HepG2 (cell line): ENCODE results near the gene DPEP3. TPM values are rescaled to one million over a fixed set of nuclear protein-coding genes. Genes with fewer than 3 reads are reported as not detected.
"Not testable (repeated sequence)": the region's sequence is repeated elsewhere in the genome, so short reads cannot be mapped to it uniquely, and the experiment has no call there.

Source experiments
- FOXK1 ChIP-seq: sonication (generic); formaldehyde crosslinking; IDR thresholded peaks from 2 replicates; pipeline ENCODE4 v1.4.0; 2020; ENCODE audit warnings: low read depth, missing genetic modification reagents, borderline replicate concordance
- FOXK2 ChIP-seq: fragments of 450-650 bp; IDR thresholded peaks from 2 replicates; pipeline ENCODE4 v1.6.1; 2016
- GTF2F1 ChIP-seq: fragments of 150-350 bp; IDR thresholded peaks from 2 replicates; pipeline ENCODE4 v1.6.1; 2014; ENCODE audit warnings: low read length
- HMGXB4 ChIP-seq, 2 experiments: sonication (generic) in 1 of 2; formaldehyde crosslinking in 1 of 2; IDR thresholded peaks; 2 replicates each; pipeline versions ENCODE4 v1.4.0 to v1.6.1; 2018 to 2020; ENCODE audit warnings: missing genetic modification reagents in 2 of 2, borderline replicate concordance in 1 of 2, low read depth in 1 of 2, mild to moderate bottlenecking in 1 of 2, missing biosample characterization in 1 of 2
- JUNB ChIP-seq: sonication (generic); formaldehyde crosslinking; IDR thresholded peaks from 2 replicates; pipeline ENCODE4 v1.8.0; 2022; ENCODE audit warnings: missing genetic modification reagents, mild to moderate bottlenecking, borderline replicate concordance
- KAT8 ChIP-seq: IDR thresholded peaks from 2 replicates; pipeline ENCODE4 v1.6.1; 2016; ENCODE audit warnings: missing genetic modification reagents, missing compliant biosample characterization
- KLF6 ChIP-seq: IDR thresholded peaks from 2 replicates; pipeline ENCODE4 v1.8.0; 2016; ENCODE audit warnings: missing biosample characterization, missing genetic modification reagents
- MEF2D ChIP-seq: sonication (generic); formaldehyde crosslinking; IDR thresholded peaks from 2 replicates; pipeline ENCODE4 v1.5.1; 2020; ENCODE audit warnings: mild to moderate bottlenecking, missing genetic modification reagents
- RAD51 ChIP-seq: fragments of 450-650 bp; IDR thresholded peaks from 2 replicates; pipeline ENCODE4 v1.6.1; 2016; ENCODE audit warnings: borderline replicate concordance
- SOX13 ChIP-seq, 3 experiments: fragments of 450-650 bp in 1 of 3; sonication (generic) in 1 of 3; formaldehyde crosslinking in 1 of 3; IDR thresholded peaks in 2 of 3; conservative IDR thresholded peaks in 1 of 3; 2 replicates each; pipeline versions ENCODE4 v1.5.0 to v1.6.1; 2016 to 2020; ENCODE audit warnings: antibody characterized with exemption in 1 of 3, mild to moderate bottlenecking in 1 of 3, missing compliant biosample characterization in 1 of 3, missing genetic modification reagents in 1 of 3, moderate library complexity in 1 of 3
- SP2 ChIP-seq: sonication (generic); formaldehyde crosslinking; IDR thresholded peaks from 2 replicates; pipeline ENCODE4 v1.5.1; 2020; ENCODE audit warnings: mild to moderate bottlenecking, missing genetic modification reagents
- TCF12 ChIP-seq, 2 experiments: fragments of 450-650 bp in 1 of 2; sonication (generic) in 1 of 2; formaldehyde crosslinking in 1 of 2; IDR thresholded peaks; 2 replicates each; pipeline versions ENCODE4 v1.6.1 to v1.8.0; 2017 to 2022; ENCODE audit warnings: antibody characterized with exemption in 1 of 2, mild to moderate bottlenecking in 1 of 2, missing genetic modification reagents in 1 of 2, moderate library complexity in 1 of 2
- TOPORS ChIP-seq: sonication (generic); formaldehyde crosslinking; IDR thresholded peaks from 2 replicates; pipeline ENCODE4 v1.8.0; 2023; ENCODE audit warnings: mild to moderate bottlenecking, missing genetic modification reagents
- ZBTB33 ChIP-seq: sonication (generic); formaldehyde crosslinking; IDR thresholded peaks from 2 replicates; pipeline ENCODE4 v1.4.0; 2020; ENCODE audit warnings: missing genetic modification reagents
- ZNF773 ChIP-seq: sonication (generic); formaldehyde crosslinking; IDR thresholded peaks from 2 replicates; pipeline ENCODE4 v1.4.0; 2020; ENCODE audit warnings: missing genetic modification reagents, borderline replicate concordance
- ZNF878 ChIP-seq: sonication (generic); formaldehyde crosslinking; IDR thresholded peaks from 2 replicates; pipeline ENCODE4 v1.8.1; 2023; ENCODE audit warnings: mild to moderate bottlenecking, missing genetic modification reagents, moderate library complexity
- polyA plus RNA-seq, 8 experiments: library from polyadenylated mRNA; depleted of rRNA in 3 of 8; stranded (reverse) in 7 of 8; unstranded in 1 of 8; fragments of >200 nt; fragmentation: Illumina TruSeq in 4 of 8; extraction: Trizol in 4 of 8; gene quantifications; 2 replicates each; pipeline versions ENCODE4 v1.2.1 to v1.2.3, GENCODE V29; 2011 to 2016; ENCODE audit warnings: low read depth in 4 of 8, missing spikeins in 1 of 8, mixed read lengths in 1 of 8; ENCODE audit not compliant: insufficient read depth in 1 of 8
- total RNA-seq, 5 experiments: library from RNA; depleted of rRNA; stranded (reverse); fragments of >200 nt; fragmentation: Illumina TruSeq; extraction: Trizol; gene quantifications; 2 replicates each; pipeline ENCODE4 v1.2.3, GENCODE V29; 2016; ENCODE audit warnings: low read depth in 1 of 5

DPEP3 gene
- total and polyA plus RNA-seq, 2 of the 13 experiments (the other 11 are each of a cell fraction or from before 2014, with no cell fraction given): not detected

- 0 out of 2 replicates have a peak, but pooled peaks have one; percentile 45 for TF ChIP-seq ZBTB33
- TF ChIP-seq SOX13 (IDR thresholded peaks at IDR 0.05): peak; percentile 13; the same call in 1 of the 2 replicates
- peak; percentile 41 to 48; a peak in 1 of 4 replicates for TF ChIP-seq SOX13 (CRISPR knock-in tag; conservative IDR thresholded peaks at IDR 0.05 in 1 of 2, IDR thresholded peaks at IDR 0.05 in 1 of 2)
- 0 out of 2 replicates have a peak, but pooled peaks have one; percentile 16 for TF ChIP-seq ZNF773
- TF ChIP-seq MEF2D (CRISPR knock-in tag): 0 out of 2 replicates have a peak, but pooled peaks have one; percentile 65
- peak; percentile 7; the same call in 1 of the 2 replicates for TF ChIP-seq RAD51
- peak; percentile 85; the same call in 1 of the 2 replicates for TF ChIP-seq GTF2F1
- peak; percentile 25; the same call in 1 of the 2 replicates for TF ChIP-seq FOXK2
- 0 out of 2 replicates have a peak, but pooled peaks have one; percentile 77 for TF ChIP-seq TOPORS (CRISPR knock-in tag)
- TF ChIP-seq JUNB (CRISPR knock-in tag): peak; percentile 38; the same call in 1 of the 2 replicates
- TF ChIP-seq KAT8 (CRISPR knock-in tag): peak; percentile 47; the same call in 1 of the 2 replicates
- TF ChIP-seq FOXK1 (CRISPR knock-in tag): peak; percentile 64
- 0 out of 4 replicates have a peak, but pooled peaks of 1 of the 2 experiments have one; percentile 16 for TF ChIP-seq HMGXB4 (CRISPR knock-in tag; IDR thresholded peaks at IDR 0.05; ENCODE audit: borderline replicate concordance in 1 of 2, low read depth in 1 of 2)
- 0 out of 2 replicates have a peak, but pooled peaks have one; percentile 11 for TF ChIP-seq SP2 (CRISPR knock-in tag)
- TF ChIP-seq KLF6 (CRISPR knock-in tag): peak; percentile 74; the same call in 1 of the 2 replicates
- peak; percentile 47; the same call in 1 of the 2 replicates for TF ChIP-seq ZNF878
- not testable (repeated sequence) for TF ChIP-seq TCF12 (IDR thresholded peaks at IDR 0.05)
- 0 out of 2 replicates have a peak, but pooled peaks have one; percentile 55 for TF ChIP-seq TCF12 (CRISPR knock-in tag; IDR thresholded peaks at IDR 0.05)
Measured at GRCh38 chr16:67998779-67999688, 18.7 kb upstream of the DPEP3 start, which contains the start of gene DPEP2 (continued).
